OCI-LY1 (cell line): Measurements from ENCODE around the gene MGRN1.

Experiments used
- EZH2 ChIP-seq: fragments of 200-600 bp; sonication (generic), shearing (Covaris generic); IDR thresholded peaks from 2 replicates; pipeline ENCODE4 v1.8.0; 2017; ENCODE audit warnings: borderline replicate concordance, mixed run types, mild to moderate bottlenecking, antibody characterized with exemption, low read length, moderate library complexity, mixed read lengths
- TF ChIP-seq, protein P1 (sequence below): fragments of 200-600 bp; sonication (generic), shearing (Covaris generic); IDR thresholded peaks from 2 replicates; pipeline ENCODE4 v1.5.1; 2017; ENCODE audit warnings: mild to moderate bottlenecking, antibody characterized with exemption, low read length, moderate library complexity, mixed read lengths

DNA sequence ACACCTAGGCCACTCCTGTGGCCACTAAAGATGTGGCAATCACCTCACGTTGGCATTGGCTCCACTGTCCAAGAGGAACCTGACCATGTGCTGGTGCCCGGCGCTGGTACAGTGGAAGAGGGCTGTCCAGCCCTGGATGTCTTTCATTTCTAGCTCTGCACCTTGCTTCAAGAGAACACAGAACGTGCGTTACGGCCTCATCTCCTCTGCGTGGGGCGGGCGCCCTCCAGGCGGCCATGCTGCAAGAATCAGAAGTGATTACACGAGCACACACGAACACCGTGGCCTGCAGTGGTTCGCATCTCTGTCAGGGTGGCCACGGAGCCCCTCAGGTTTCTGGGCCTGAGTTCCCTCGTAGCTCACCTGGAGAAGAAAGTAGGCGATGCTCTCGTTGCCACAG is 102.0 kb downstream of the MGRN1 start:
- TF ChIP-seq, protein P1, sequence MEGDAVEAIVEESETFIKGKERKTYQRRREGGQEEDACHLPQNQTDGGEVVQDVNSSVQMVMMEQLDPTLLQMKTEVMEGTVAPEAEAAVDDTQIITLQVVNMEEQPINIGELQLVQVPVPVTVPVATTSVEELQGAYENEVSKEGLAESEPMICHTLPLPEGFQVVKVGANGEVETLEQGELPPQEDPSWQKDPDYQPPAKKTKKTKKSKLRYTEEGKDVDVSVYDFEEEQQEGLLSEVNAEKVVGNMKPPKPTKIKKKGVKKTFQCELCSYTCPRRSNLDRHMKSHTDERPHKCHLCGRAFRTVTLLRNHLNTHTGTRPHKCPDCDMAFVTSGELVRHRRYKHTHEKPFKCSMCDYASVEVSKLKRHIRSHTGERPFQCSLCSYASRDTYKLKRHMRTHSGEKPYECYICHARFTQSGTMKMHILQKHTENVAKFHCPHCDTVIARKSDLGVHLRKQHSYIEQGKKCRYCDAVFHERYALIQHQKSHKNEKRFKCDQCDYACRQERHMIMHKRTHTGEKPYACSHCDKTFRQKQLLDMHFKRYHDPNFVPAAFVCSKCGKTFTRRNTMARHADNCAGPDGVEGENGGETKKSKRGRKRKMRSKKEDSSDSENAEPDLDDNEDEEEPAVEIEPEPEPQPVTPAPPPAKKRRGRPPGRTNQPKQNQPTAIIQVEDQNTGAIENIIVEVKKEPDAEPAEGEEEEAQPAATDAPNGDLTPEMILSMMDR = no peak
- no peak for TF ChIP-seq EZH2
